WTC11 (cell line): ENCODE results near the gene MRPL2. TPM values are rescaled to one million over a fixed set of nuclear protein-coding genes. Genes with fewer than 3 reads are reported as not detected.
A peak's percentile ranks its signal among the peaks of the same experiment; 100 is the strongest.

Experiments used
- ATAC-seq: fragments of 200-7000 bp; cut with Tn5 transposase; 2 replicates; pipeline ENCODE4 v1.10.0; 2021; ENCODE audit warnings: mild to moderate bottlenecking, moderate library complexity
- Bru-seq: library from RNA; stranded (reverse); fragments of 400-500 nt; gene quantifications from one replicate; lab custom pipeline; 2021; lab: Mats Ljungman, UMichigan
- CTCF ChIA-PET: fragments of 300-600 bp; sonication (Branson Sonifier 250); formaldehyde crosslinking; loops from one replicate; lab custom pipeline; 2021; ENCODE audit warnings: antibody characterized with exemption; lab: Charles Lee
- POLR2A ChIA-PET: fragments of 350-600 bp; sonication (Branson Sonifier 250); formaldehyde crosslinking; loops from one replicate; lab custom pipeline; 2021; ENCODE audit warnings: antibody characterized with exemption; lab: Charles Lee
- DNase-seq: peaks from one replicate; pipeline ENCODE4 v3.0.0; 2021; ENCODE audit warnings: low spot score
- H3K27ac Mint-ChIP-seq: 2 replicates; pipeline ENCODE4 v1.8.0; 2021; ENCODE audit warnings: mixed read lengths
- H3K27me3 Mint-ChIP-seq: 2 replicates; pipeline ENCODE4 v1.8.0; 2021; ENCODE audit warnings: low read depth, mild to moderate bottlenecking, moderate library complexity, mixed read lengths
- H3K36me3 Mint-ChIP-seq: 2 replicates; pipeline ENCODE4 v1.8.0; 2021; ENCODE audit warnings: mixed read lengths
- H3K4me1 Mint-ChIP-seq: 2 replicates; pipeline ENCODE4 v1.8.0; 2022; ENCODE audit warnings: mixed read lengths
- H3K4me3 Mint-ChIP-seq: 2 replicates; pipeline ENCODE4 v1.8.0; 2021; ENCODE audit warnings: mild to moderate bottlenecking, moderate library complexity, mixed read lengths
- H3K9me3 Mint-ChIP-seq: 2 replicates; pipeline ENCODE4 v1.8.0; 2021; ENCODE audit warnings: mixed read lengths
- CBFB ChIP-seq: sonication (generic); formaldehyde crosslinking; IDR thresholded peaks from 2 replicates; pipeline ENCODE4 v1.8.1; 2022; ENCODE audit warnings: mild to moderate bottlenecking, low read depth, missing genetic modification reagents
- CREM ChIP-seq: sonication (generic); formaldehyde crosslinking; IDR thresholded peaks from 2 replicates; pipeline ENCODE4 v1.8.1; 2022; ENCODE audit warnings: mild to moderate bottlenecking, missing genetic modification reagents, moderate library complexity
- ESRRA ChIP-seq: sonication (generic); formaldehyde crosslinking; IDR thresholded peaks from 2 replicates; pipeline ENCODE4 v1.8.1; 2022; ENCODE audit warnings: mild to moderate bottlenecking, missing genetic modification reagents, borderline replicate concordance
- KAT7 ChIP-seq: sonication (generic); formaldehyde crosslinking; IDR thresholded peaks from 2 replicates; pipeline ENCODE4 v1.8.1; 2023; ENCODE audit warnings: missing genetic modification reagents, mild to moderate bottlenecking, borderline replicate concordance
- MYBL2 ChIP-seq: sonication (generic); formaldehyde crosslinking; IDR thresholded peaks from 2 replicates; pipeline ENCODE4 v1.8.1; 2023; ENCODE audit warnings: mild to moderate bottlenecking, moderate library complexity, missing genetic modification reagents
- NFATC4 ChIP-seq: fragments of 250-450 bp; sonication (Bioruptor Pico); IDR thresholded peaks from 2 replicates; pipeline ENCODE4 v1.9.0; 2021; ENCODE audit warnings: mild to moderate bottlenecking
- NR1H2 ChIP-seq: sonication (generic); formaldehyde crosslinking; IDR thresholded peaks from 2 replicates; pipeline ENCODE4 v1.9.0; 2021; ENCODE audit warnings: mild to moderate bottlenecking, moderate library complexity, missing genetic modification reagents
- TEAD1 ChIP-seq: sonication (generic); formaldehyde crosslinking; IDR thresholded peaks from 2 replicates; pipeline ENCODE4 v1.8.0; 2022; ENCODE audit warnings: mild to moderate bottlenecking, missing genetic modification reagents
- TEAD4 ChIP-seq: sonication (generic); formaldehyde crosslinking; IDR thresholded peaks from 2 replicates; pipeline ENCODE4 v1.8.0; 2022; ENCODE audit warnings: mild to moderate bottlenecking, missing genetic modification reagents
- TP53 ChIP-seq: sonication (generic); formaldehyde crosslinking; IDR thresholded peaks from 2 replicates; pipeline ENCODE4 v1.8.1; 2023; ENCODE audit warnings: mild to moderate bottlenecking, missing genetic modification reagents
- ZNF219 ChIP-seq: sonication (generic); formaldehyde crosslinking; IDR thresholded peaks from 2 replicates; pipeline ENCODE4 v1.8.0; 2023; ENCODE audit warnings: missing genetic modification reagents, mild to moderate bottlenecking, borderline replicate concordance
- ZNF416 ChIP-seq: fragments of 250-450 bp; sonication (Bioruptor Pico); IDR thresholded peaks from 2 replicates; pipeline ENCODE4 v1.9.0; 2021; ENCODE audit warnings: mild to moderate bottlenecking, inconsistent platforms
- ZNF671 ChIP-seq: fragments of 250-450 bp; sonication (Bioruptor Pico); IDR thresholded peaks from 2 replicates; pipeline ENCODE4 v1.8.0; 2021; ENCODE audit warnings: mild to moderate bottlenecking
- long read RNA-seq, 3 experiments: library from RNA in 1 of 3; library from capped mRNA in 1 of 3; library from polyadenylated mRNA in 1 of 3; unstranded in 2 of 3; stranded (forward) in 1 of 3; transcript quantifications; one replicate each; pipeline ENCODE4 v2.0.0, GENCODE V29; 2021
- total RNA-seq: library from RNA; stranded (reverse); gene quantifications from 3 replicates; pipeline ENCODE4 v1.2.3, GENCODE V29; 2021
- TF ChIP-seq, protein P1 (sequence below): fragments of 250-450 bp; sonication (Bioruptor Pico); conservative IDR thresholded peaks from 2 replicates; pipeline ENCODE4 v1.9.0; 2021; ENCODE audit warnings: mild to moderate bottlenecking
- TF ChIP-seq, protein P2 (sequence below): sonication (generic); formaldehyde crosslinking; IDR thresholded peaks from 2 replicates; pipeline ENCODE4 v1.8.1; 2023; ENCODE audit warnings: mild to moderate bottlenecking, missing genetic modification reagents
- TF ChIP-seq, protein P3 (sequence below): fragments of 250-450 bp; sonication (Bioruptor Pico); IDR thresholded peaks from 2 replicates; pipeline ENCODE4 v1.9.0; 2021; ENCODE audit warnings: mild to moderate bottlenecking
- TF ChIP-seq, protein P4 (sequence below): fragments of 250-450 bp; sonication (Bioruptor Pico); IDR thresholded peaks from 2 replicates; pipeline ENCODE4 v1.9.0; 2021; ENCODE audit warnings: mild to moderate bottlenecking
- TF ChIP-seq, protein P5 (sequence below): sonication (generic); formaldehyde crosslinking; IDR thresholded peaks from 2 replicates; pipeline ENCODE4 v1.8.1; 2022; ENCODE audit warnings: low read depth, missing genetic modification reagents, borderline replicate concordance
- TF ChIP-seq, protein P6 (sequence below): sonication (generic); formaldehyde crosslinking; IDR thresholded peaks from 2 replicates; pipeline ENCODE4 v1.8.1; 2023; ENCODE audit warnings: mild to moderate bottlenecking, moderate library complexity, missing genetic modification reagents
- TF ChIP-seq, protein P7 (sequence below): fragments of 250-450 bp; sonication (Bioruptor Pico); IDR thresholded peaks from 2 replicates; pipeline ENCODE4 v1.9.0; 2021; ENCODE audit warnings: moderate library complexity, mild to moderate bottlenecking, inconsistent platforms, borderline replicate concordance
- TF ChIP-seq, protein P8 (sequence below): sonication (generic); formaldehyde crosslinking; IDR thresholded peaks from 2 replicates; pipeline ENCODE4 v1.8.0; 2022; ENCODE audit warnings: mild to moderate bottlenecking, missing genetic modification reagents

MRPL2 gene
- total RNA-seq (107 to 131 TPM (median 112 TPM) in 3 replicates), Bru-seq, nascent RNA (percentile 91 among the genes with signal in this experiment)
- long read RNA-seq, experiment 1, transcript MRPL2-202 (7 exons, 1,588 nt): major isoform, 70 of 90 reads
- long read RNA-seq, experiment 1, transcript MRPL2-201 (6 exons, 899 nt): minor isoform, 9 of 90 reads
- long read RNA-seq, experiment 1, partial matches to known transcripts: 3 of 90 reads
- long read RNA-seq, experiment 1, other reads (novel, unspliced or antisense): 4 of 90 reads
- long read RNA-seq, experiment 2, transcript MRPL2-208 (3 exons, 570 nt): minor isoform, 11 of 82 reads
- long read RNA-seq, experiment 2, transcript MRPL2-202 (7 exons, 1,588 nt): major isoform, 20 of 82 reads
- long read RNA-seq, experiment 2, partial matches to known transcripts: 9 of 82 reads
- long read RNA-seq, experiment 2, other reads (novel, unspliced or antisense): 41 of 82 reads
- long read RNA-seq, experiment 3, transcript MRPL2-201 (6 exons, 899 nt): minor isoform, 11 of 224 reads
- long read RNA-seq, experiment 3, transcript MRPL2-202 (7 exons, 1,588 nt): major isoform, 191 of 224 reads
- long read RNA-seq, experiment 3, partial matches to known transcripts: 1 of 224 reads
- long read RNA-seq, experiment 3, other reads (novel, unspliced or antisense): 20 of 224 reads

DNA sequence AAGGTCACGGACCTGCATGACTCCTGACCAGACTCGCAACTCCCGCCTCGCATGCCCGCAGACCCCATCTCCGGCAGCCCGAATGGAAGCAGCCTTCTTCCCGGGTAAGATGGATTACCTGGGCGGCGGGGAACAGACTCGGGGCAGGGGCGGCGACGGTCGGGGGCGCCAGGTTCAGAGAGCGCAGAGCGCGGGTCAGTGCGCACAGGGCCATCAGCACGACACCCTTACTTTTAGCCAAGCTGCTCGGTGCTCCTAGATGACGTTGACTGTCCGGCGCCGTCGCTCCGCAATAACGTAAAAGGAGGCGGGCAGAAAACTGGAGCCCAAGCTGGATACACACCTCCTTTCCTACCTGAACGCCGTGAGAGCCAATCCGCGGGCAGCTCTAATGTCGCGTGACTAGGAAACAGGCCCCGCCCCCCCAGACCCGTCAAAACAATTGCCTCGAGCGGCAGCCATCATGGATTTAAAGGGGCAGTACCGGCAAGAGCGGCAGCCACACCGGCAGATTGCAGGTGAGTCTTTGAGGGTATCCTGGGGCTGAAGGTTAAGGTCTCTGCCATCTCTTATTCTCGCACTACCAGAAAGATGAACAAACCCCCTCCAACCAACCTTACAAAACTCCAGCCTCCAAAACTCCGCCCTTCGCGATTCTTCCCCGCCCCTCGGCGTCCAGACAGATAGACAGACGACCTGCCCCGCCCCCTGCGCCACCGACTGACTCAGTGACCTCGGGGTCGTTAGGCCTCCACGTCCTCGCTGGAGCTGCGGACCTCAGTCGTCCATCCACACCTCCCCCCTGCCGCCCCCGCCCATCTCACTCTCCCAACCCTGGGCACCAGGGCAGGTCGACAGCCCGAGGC is at the start of gene MRPL2, which contains the start of gene KLC4:
MRPL2 (minus strand) TSS at position 267 of the 866 bp plus-strand sequence; CDS start at position 214, 53 bp downstream.
KLC4 (plus strand) TSS at position 464 of the 866 bp plus-strand sequence. CDS start 1,705 bp downstream, outside the sequence.
- DNase-seq (peak; percentile 99), ATAC-seq (peak; percentile 94)
- CTCF ChIA-PET: interaction anchor here (0.8 to 3.3 kb wide), 9 partner anchors 17 to 169 kb away, joined by 3 to 24 read pairs (median 4); partner anchors contain the start of genes DNPH1, KLHDC3 and PTK7
- peak within 1 kb of the TSS; percentile 99 for H3K27ac Mint-ChIP-seq
- POLR2A ChIA-PET: interaction anchor here (0.6 to 1.5 kb wide), 18 partner anchors 14 to 302 kb away, joined by 3 to 9 read pairs (median 4); partner anchors contain the start of genes BICRAL, KLHDC3, MEA1 and PEX6
- H3K4me3 Mint-ChIP-seq: peak within 1 kb of the TSS; percentile 91
- H3K36me3 Mint-ChIP-seq: peaks cover 21% of the 10 kb centered on the region
- H3K9me3 Mint-ChIP-seq: no peaks in the 10 kb centered on the region
- no peaks in the 10 kb centered on the region for H3K27me3 Mint-ChIP-seq
- peaks cover 21% of the 10 kb centered on the region for H3K4me1 Mint-ChIP-seq
- TF ChIP-seq, protein P1, sequence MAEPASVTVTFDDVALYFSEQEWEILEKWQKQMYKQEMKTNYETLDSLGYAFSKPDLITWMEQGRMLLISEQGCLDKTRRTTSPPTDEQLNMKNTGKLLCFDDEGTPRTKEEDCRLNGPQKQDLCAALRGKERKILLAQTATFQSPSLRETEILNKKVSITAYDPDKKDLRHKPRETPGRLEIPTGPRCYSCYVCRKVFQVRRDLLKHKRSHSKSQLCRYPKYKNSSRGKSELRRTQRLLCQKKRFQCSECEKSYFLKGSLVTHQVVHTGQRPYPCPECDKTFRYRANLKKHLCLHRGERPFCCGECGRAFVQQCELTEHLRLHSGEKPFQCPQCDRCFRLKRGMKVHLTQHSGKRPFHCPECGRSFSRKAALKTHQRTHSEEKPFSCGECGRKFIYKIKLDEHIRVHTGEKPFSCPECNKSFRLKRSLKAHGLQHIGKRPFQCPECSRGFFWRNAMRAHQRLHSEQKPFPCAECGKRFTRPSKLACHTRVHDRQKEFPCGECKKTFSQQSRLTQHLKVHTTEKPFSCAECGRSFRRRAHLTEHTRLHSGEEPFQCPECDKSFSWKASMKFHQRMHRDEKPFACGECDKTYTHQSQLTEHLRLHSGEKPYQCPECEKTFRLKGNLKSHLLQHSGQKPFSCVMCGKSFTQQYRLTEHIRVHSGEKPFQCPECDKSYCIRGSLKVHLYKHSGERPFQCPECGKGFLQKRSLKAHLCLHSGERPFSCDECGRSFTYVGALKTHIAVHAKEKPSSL (CRISPR knock-in tag): no peak
- TF ChIP-seq MYBL2 (CRISPR knock-in tag) (0 out of 2 replicates have a peak, but pooled peaks have one; percentile 33), KAT7 (no peak), TEAD1 (no peak), ESRRA (CRISPR knock-in tag) (no peak; the same call in 1 of the 2 replicates), ZNF219 (CRISPR knock-in tag) (no peak), TP53 (no peak), NFATC4 (no peak), NR1H2 (CRISPR knock-in tag) (no peak), TEAD4 (no peak), ZNF671 (CRISPR knock-in tag) (no peak), ZNF416 (no peak), CREM (CRISPR knock-in tag) (peak; percentile 99), CBFB (CRISPR knock-in tag) (no peak)
- TF ChIP-seq, protein P2, sequence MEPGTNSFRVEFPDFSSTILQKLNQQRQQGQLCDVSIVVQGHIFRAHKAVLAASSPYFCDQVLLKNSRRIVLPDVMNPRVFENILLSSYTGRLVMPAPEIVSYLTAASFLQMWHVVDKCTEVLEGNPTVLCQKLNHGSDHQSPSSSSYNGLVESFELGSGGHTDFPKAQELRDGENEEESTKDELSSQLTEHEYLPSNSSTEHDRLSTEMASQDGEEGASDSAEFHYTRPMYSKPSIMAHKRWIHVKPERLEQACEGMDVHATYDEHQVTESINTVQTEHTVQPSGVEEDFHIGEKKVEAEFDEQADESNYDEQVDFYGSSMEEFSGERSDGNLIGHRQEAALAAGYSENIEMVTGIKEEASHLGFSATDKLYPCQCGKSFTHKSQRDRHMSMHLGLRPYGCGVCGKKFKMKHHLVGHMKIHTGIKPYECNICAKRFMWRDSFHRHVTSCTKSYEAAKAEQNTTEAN: no peak
- TF ChIP-seq, protein P3, sequence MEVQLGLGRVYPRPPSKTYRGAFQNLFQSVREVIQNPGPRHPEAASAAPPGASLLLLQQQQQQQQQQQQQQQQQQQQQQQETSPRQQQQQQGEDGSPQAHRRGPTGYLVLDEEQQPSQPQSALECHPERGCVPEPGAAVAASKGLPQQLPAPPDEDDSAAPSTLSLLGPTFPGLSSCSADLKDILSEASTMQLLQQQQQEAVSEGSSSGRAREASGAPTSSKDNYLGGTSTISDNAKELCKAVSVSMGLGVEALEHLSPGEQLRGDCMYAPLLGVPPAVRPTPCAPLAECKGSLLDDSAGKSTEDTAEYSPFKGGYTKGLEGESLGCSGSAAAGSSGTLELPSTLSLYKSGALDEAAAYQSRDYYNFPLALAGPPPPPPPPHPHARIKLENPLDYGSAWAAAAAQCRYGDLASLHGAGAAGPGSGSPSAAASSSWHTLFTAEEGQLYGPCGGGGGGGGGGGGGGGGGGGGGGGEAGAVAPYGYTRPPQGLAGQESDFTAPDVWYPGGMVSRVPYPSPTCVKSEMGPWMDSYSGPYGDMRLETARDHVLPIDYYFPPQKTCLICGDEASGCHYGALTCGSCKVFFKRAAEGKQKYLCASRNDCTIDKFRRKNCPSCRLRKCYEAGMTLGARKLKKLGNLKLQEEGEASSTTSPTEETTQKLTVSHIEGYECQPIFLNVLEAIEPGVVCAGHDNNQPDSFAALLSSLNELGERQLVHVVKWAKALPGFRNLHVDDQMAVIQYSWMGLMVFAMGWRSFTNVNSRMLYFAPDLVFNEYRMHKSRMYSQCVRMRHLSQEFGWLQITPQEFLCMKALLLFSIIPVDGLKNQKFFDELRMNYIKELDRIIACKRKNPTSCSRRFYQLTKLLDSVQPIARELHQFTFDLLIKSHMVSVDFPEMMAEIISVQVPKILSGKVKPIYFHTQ (CRISPR knock-in tag): no peak
- TF ChIP-seq, protein P4, sequence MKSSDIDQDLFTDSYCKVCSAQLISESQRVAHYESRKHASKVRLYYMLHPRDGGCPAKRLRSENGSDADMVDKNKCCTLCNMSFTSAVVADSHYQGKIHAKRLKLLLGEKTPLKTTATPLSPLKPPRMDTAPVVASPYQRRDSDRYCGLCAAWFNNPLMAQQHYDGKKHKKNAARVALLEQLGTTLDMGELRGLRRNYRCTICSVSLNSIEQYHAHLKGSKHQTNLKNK (CRISPR knock-in tag): no peak
- TF ChIP-seq, protein P5, sequence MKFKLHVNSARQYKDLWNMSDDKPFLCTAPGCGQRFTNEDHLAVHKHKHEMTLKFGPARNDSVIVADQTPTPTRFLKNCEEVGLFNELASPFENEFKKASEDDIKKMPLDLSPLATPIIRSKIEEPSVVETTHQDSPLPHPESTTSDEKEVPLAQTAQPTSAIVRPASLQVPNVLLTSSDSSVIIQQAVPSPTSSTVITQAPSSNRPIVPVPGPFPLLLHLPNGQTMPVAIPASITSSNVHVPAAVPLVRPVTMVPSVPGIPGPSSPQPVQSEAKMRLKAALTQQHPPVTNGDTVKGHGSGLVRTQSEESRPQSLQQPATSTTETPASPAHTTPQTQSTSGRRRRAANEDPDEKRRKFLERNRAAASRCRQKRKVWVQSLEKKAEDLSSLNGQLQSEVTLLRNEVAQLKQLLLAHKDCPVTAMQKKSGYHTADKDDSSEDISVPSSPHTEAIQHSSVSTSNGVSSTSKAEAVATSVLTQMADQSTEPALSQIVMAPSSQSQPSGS (CRISPR knock-in tag): no peak
- TF ChIP-seq, protein P6, sequence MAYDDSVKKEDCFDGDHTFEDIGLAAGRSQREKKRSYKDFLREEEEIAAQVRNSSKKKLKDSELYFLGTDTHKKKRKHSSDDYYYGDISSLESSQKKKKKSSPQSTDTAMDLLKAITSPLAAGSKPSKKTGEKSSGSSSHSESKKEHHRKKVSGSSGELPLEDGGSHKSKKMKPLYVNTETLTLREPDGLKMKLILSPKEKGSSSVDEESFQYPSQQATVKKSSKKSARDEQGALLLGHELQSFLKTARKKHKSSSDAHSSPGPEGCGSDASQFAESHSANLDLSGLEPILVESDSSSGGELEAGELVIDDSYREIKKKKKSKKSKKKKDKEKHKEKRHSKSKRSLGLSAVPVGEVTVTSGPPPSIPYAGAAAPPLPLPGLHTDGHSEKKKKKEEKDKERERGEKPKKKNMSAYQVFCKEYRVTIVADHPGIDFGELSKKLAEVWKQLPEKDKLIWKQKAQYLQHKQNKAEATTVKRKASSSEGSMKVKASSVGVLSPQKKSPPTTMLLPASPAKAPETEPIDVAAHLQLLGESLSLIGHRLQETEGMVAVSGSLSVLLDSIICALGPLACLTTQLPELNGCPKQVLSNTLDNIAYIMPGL (CRISPR knock-in tag): no peak
- TF ChIP-seq, protein P7, sequence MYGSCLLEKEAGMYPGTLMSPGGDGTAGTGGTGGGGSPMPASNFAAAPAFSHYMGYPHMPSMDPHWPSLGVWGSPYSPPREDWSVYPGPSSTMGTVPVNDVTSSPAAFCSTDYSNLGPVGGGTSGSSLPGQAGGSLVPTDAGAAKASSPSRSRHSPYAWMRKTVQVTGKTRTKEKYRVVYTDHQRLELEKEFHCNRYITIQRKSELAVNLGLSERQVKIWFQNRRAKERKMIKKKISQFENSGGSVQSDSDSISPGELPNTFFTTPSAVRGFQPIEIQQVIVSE (CRISPR knock-in tag): no peak
- TF ChIP-seq, protein P8, sequence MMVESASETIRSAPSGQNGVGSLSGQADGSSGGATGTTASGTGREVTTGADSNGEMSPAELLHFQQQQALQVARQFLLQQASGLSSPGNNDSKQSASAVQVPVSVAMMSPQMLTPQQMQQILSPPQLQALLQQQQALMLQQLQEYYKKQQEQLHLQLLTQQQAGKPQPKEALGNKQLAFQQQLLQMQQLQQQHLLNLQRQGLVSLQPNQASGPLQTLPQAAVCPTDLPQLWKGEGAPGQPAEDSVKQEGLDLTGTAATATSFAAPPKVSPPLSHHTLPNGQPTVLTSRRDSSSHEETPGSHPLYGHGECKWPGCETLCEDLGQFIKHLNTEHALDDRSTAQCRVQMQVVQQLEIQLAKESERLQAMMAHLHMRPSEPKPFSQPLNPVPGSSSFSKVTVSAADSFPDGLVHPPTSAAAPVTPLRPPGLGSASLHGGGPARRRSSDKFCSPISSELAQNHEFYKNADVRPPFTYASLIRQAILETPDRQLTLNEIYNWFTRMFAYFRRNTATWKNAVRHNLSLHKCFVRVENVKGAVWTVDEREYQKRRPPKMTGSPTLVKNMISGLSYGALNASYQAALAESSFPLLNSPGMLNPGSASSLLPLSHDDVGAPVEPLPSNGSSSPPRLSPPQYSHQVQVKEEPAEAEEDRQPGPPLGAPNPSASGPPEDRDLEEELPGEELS (CRISPR knock-in tag): no peak
